ENCODE results near the gene NR1I2. TPM values are rescaled to one million over a fixed set of nuclear protein-coding genes. Genes with fewer than 3 reads are reported as not detected.

Gene NR1I2
- total RNA-seq, 1 experiment from 2014 or later, result 0.07 TPM

DNA sequence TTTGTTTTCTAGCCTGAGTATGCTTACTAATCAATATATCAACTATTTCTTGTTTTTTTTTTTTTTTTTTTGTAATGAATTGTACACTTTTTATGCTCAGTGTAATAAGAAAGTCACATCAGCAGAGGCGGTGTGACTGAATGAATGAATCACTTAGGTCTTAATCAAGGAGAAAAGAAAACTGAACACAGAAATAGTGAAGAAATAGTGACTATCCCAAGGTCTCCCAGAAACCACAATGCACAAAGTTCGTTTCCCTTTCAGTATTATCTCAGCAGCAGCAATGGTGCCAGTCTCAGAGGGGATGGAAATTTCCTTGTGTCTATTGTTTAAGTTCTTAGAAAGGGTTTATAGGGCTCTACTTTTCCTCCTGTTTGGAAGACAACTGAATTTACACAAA is 80.7 kb downstream of the NR1I2 start:
- H3K27ac ChIP-seq (ENCODE audit: low read depth, low read length), result no peak overlapping the region
- ATAC-seq (no peak), DNase-seq (ENCODE audit: low read depth, low spot score) (no peak)
- TF ChIP-seq, protein P1, sequence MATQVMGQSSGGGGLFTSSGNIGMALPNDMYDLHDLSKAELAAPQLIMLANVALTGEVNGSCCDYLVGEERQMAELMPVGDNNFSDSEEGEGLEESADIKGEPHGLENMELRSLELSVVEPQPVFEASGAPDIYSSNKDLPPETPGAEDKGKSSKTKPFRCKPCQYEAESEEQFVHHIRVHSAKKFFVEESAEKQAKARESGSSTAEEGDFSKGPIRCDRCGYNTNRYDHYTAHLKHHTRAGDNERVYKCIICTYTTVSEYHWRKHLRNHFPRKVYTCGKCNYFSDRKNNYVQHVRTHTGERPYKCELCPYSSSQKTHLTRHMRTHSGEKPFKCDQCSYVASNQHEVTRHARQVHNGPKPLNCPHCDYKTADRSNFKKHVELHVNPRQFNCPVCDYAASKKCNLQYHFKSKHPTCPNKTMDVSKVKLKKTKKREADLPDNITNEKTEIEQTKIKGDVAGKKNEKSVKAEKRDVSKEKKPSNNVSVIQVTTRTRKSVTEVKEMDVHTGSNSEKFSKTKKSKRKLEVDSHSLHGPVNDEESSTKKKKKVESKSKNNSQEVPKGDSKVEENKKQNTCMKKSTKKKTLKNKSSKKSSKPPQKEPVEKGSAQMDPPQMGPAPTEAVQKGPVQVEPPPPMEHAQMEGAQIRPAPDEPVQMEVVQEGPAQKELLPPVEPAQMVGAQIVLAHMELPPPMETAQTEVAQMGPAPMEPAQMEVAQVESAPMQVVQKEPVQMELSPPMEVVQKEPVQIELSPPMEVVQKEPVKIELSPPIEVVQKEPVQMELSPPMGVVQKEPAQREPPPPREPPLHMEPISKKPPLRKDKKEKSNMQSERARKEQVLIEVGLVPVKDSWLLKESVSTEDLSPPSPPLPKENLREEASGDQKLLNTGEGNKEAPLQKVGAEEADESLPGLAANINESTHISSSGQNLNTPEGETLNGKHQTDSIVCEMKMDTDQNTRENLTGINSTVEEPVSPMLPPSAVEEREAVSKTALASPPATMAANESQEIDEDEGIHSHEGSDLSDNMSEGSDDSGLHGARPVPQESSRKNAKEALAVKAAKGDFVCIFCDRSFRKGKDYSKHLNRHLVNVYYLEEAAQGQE (IDR thresholded peaks at IDR 0.05; ENCODE audit: low read depth), result no peak
- no peak for TF ChIP-seq EZH2 (IDR thresholded peaks at IDR 0.05)
- no peak for TF ChIP-seq RAD21 (IDR thresholded peaks at IDR 0.05; ENCODE audit: low read depth)
- TF ChIP-seq, protein P2, sequence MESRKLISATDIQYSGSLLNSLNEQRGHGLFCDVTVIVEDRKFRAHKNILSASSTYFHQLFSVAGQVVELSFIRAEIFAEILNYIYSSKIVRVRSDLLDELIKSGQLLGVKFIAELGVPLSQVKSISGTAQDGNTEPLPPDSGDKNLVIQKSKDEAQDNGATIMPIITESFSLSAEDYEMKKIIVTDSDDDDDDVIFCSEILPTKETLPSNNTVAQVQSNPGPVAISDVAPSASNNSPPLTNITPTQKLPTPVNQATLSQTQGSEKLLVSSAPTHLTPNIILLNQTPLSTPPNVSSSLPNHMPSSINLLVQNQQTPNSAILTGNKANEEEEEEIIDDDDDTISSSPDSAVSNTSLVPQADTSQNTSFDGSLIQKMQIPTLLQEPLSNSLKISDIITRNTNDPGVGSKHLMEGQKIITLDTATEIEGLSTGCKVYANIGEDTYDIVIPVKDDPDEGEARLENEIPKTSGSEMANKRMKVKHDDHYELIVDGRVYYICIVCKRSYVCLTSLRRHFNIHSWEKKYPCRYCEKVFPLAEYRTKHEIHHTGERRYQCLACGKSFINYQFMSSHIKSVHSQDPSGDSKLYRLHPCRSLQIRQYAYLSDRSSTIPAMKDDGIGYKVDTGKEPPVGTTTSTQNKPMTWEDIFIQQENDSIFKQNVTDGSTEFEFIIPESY (IDR thresholded peaks at IDR 0.05; ENCODE audit: extremely low read depth, insufficient replicate concordance, low read length), result no peak
- TF ChIP-seq, protein P3, sequence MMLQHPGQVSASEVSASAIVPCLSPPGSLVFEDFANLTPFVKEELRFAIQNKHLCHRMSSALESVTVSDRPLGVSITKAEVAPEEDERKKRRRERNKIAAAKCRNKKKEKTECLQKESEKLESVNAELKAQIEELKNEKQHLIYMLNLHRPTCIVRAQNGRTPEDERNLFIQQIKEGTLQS (IDR thresholded peaks at IDR 0.05), result no peak
- TF ChIP-seq, protein P4, sequence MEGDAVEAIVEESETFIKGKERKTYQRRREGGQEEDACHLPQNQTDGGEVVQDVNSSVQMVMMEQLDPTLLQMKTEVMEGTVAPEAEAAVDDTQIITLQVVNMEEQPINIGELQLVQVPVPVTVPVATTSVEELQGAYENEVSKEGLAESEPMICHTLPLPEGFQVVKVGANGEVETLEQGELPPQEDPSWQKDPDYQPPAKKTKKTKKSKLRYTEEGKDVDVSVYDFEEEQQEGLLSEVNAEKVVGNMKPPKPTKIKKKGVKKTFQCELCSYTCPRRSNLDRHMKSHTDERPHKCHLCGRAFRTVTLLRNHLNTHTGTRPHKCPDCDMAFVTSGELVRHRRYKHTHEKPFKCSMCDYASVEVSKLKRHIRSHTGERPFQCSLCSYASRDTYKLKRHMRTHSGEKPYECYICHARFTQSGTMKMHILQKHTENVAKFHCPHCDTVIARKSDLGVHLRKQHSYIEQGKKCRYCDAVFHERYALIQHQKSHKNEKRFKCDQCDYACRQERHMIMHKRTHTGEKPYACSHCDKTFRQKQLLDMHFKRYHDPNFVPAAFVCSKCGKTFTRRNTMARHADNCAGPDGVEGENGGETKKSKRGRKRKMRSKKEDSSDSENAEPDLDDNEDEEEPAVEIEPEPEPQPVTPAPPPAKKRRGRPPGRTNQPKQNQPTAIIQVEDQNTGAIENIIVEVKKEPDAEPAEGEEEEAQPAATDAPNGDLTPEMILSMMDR (IDR thresholded peaks at IDR 0.05 in 2 of 3, conservative IDR thresholded peaks at IDR 0.05 in 1 of 3; ENCODE audit: borderline replicate concordance in 1 of 3, insufficient read depth in 1 of 3, low read depth in 2 of 3, low read length in 2 of 3), result no peak
- no peak for TF ChIP-seq EZH2phosphoT487 (IDR thresholded peaks at IDR 0.05; ENCODE audit: borderline replicate concordance)
- no peak for TF ChIP-seq ZFX (IDR thresholded peaks at IDR 0.05)
- no peak for TF ChIP-seq TCF7L2 (IDR thresholded peaks at IDR 0.05; ENCODE audit: borderline replicate concordance, extremely low read depth, insufficient read depth, insufficient read length)
- TF ChIP-seq, protein P5, sequence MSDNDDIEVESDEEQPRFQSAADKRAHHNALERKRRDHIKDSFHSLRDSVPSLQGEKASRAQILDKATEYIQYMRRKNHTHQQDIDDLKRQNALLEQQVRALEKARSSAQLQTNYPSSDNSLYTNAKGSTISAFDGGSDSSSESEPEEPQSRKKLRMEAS (IDR thresholded peaks at IDR 0.05), result no peak
- TF ChIP-seq SRF (IDR thresholded peaks at IDR 0.05; ENCODE audit: low read depth), result no peak
- TF ChIP-seq POLR2AphosphoS5 (IDR thresholded peaks at IDR 0.05; ENCODE audit: low read depth, low read length), result no peak
- TF ChIP-seq YY1 (IDR thresholded peaks at IDR 0.05; ENCODE audit: extremely low read depth, insufficient replicate concordance, low read depth, low read length), result no peak
- POLR2A ChIA-PET, result no interaction called here
- CTCF ChIA-PET, result no interaction called here
- no peaks in the 10 kb centered on the region for H4K20me1 ChIP-seq (ENCODE audit: insufficient read depth)
- H3K36me3 ChIP-seq (ENCODE audit: control insufficient read depth in 1 of 2, insufficient read depth in 2 of 2, low read length in 2 of 2), result peaks cover 8 to 12% of the 10 kb centered on the region in 2 experiments; a peak in 2 of 4 replicates
- RAD21 ChIA-PET (ENCODE audit: low non-redundant PET in 1 of 2, low total read pairs in 2 of 2, uncharacterized antibody in 2 of 2, unreplicated experiment in 2 of 2), result no interaction called here
- no peaks in the 10 kb centered on the region for H3K9me2 ChIP-seq (ENCODE audit: insufficient read depth)
- no TSS peak for BruUV-seq (replicated peaks)
- no peak overlapping the region for H2AFZ ChIP-seq (ENCODE audit: low read depth, low read length, poor library complexity, severe bottlenecking)
- no peaks in the 10 kb centered on the region for H3K9me3 ChIP-seq (ENCODE audit: control insufficient read depth in 1 of 2, insufficient read depth in 1 of 2, low read depth in 1 of 2, low read length in 2 of 2)
- intact Hi-C loops (cut with micrococcal nuclease), result no loop called here
- H3K4me1 ChIP-seq (ENCODE audit: control insufficient read depth in 1 of 2, insufficient read depth in 2 of 2, low read length in 2 of 2), result no peaks in the 10 kb centered on the region
- H3K9ac ChIP-seq (ENCODE audit: low read length), result no peak overlapping the region
- no peak overlapping the region for H3K4me2 ChIP-seq (ENCODE audit: low read length)
- H3K4me3 ChIP-seq (replicated peaks in 1 of 2; ENCODE audit: low read depth in 1 of 2, low read length in 2 of 2), result no peak overlapping the region
- no peaks in the 10 kb centered on the region for H3K27me3 ChIP-seq (ENCODE audit: insufficient read depth, low read length)
- no peaks in the 10 kb centered on the region for H3K79me2 ChIP-seq (ENCODE audit: insufficient read depth, low read length)

Data from HCT116 (cell line).